Activated CD8-positive, alpha-beta T cell treated with anti-CD3 and anti-CD28 coated beads for 36 hours (primary cell): Measurements from ENCODE around the gene MAP1LC3B2. TPM values are rescaled to one million over a fixed set of nuclear protein-coding genes. Genes with fewer than 3 reads are reported as not detected.

Experiments used
- total RNA-seq, 2 experiments: library from RNA; stranded (reverse); gene quantifications; one replicate each; pipeline ENCODE4 v1.2.3, GENCODE V29; 2021

Gene MAP1LC3B2
- total RNA-seq, 2 experiments from 2014 or later, result 1.9 to 3.1 TPM

Other genes starting within 250 kb of the MAP1LC3B2 start
- gene SPRING1, start 178.7 kb downstream of the MAP1LC3B2 start, total RNA-seq, result 10 to 100 TPM; 16.0 to 17.2 TPM
- 10 to 100 TPM; 10.7 to 11.6 TPM for gene RNFT2, start 178.9 kb downstream of the MAP1LC3B2 start, total RNA-seq